Fibroblast of pulmonary artery (primary cell): ENCODE data around the gene GTSE1.

Experiments
- DNase-seq: peaks from one replicate; pipeline ENCODE4 v3.0.0-alpha.2; 2010; ENCODE audit warnings: low read depth
- H3K4me3 ChIP-seq: replicated peaks from 2 replicates; pipeline ENCODE4 v1.5.1; 2011; ENCODE audit warnings: low read depth, mild to moderate bottlenecking, control low read depth, low read length, moderate library complexity
- CTCF ChIP-seq: IDR thresholded peaks from 2 replicates; pipeline ENCODE4 v1.5.1; 2011; ENCODE audit warnings: mild to moderate bottlenecking, control low read depth, low read length, inconsistent platforms; ENCODE audit errors: missing control alignments

The GTSE1 gene

DNA sequence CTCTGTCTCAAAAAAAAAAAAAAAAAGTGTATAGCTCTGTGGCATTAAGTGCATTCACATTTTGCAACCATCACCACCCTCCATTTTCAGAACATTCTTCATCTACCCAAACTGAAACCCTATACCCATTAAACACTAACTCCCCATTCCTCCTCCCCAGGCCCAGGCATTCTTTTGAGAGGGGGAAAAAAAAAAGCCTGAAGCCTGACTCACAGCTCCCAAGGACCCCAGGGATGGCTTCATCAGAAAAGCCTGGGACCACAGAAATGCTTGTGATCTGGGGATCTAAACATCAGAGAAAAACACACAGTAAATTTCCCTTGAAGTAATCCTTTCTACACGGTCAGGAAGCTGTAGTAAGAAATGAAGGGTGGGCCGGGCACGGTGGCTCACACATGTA, 10.7 kb upstream of the GTSE1 start:
- no peak for DNase-seq
- no peak for TF ChIP-seq CTCF
- no peak overlapping the region for H3K4me3 ChIP-seq

- no peak overlapping the region for H3K4me3 ChIP-seq
- TF ChIP-seq CTCF = no peak
- no peak for DNase-seq
Measured at GRCh38 chr22:46286941-46287872, 9.5 kb upstream of the GTSE1 start.

DNA sequence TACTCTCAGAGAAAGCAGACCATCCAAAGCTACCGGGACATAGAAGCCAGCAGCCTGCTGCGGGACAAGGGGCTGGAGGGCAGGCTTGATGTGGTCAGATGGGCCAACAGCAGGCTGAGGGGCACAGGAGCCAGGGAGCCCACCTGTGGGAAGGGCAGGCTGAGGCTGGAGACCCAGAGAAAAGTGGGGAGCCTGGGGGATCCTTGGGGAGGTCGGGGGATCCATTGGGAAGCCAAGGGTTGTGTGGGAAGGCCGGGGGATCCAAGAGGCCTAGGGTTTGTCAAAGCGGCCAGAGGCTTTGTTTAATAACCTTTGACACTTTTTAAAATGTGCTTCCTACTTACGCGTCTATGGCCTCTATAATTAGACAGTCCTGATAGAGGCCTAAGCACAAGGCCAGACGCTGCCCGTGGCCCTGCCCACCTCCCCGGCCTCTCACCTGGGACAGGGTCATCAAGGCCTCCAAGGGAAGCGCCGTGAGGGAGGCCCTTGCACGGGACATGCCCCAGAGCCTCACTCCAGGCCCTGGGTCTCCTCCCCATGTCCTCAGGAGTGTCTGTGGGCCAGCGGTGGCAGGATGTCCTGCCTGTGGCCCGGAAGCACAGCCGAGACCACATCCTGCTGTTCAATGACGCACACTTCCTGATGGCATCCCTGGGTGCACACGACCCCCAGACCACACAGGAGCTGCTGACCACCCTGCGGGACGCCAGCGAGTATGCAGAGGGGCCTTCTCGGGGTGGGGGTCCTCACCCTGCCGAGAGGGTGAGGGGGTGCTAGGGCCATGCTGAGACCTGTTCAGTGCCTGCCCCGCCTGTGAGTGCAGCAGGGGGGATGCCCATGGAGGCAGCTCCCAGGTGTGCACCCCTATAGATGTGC, 8.6 kb upstream of the GTSE1 start:
- H3K4me3 ChIP-seq = no peak overlapping the region
- no peak for TF ChIP-seq CTCF
- no peak for DNase-seq

DNA sequence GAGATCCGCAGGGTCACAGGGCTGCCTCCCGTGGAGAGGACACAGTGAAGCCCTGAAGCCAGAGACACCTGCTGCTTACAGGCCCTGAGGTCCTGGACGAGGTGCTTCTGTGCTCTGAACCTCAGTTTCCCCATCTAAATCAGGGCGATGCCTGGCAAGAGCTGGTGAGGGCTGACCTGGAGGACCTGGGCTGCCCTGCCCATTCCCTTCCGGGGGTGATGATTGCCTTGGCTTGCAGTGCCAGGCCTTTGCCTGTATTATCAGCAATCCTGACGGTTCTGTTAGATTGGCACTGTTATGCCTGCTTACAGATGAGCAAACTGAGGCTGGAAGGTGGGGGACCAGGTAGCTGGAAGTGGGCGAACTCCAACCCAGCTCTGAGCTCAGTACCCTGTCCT, 7.8 kb upstream of the GTSE1 start:
- no peak for TF ChIP-seq CTCF
- DNase-seq = no peak
- no peak overlapping the region for H3K4me3 ChIP-seq

DNA sequence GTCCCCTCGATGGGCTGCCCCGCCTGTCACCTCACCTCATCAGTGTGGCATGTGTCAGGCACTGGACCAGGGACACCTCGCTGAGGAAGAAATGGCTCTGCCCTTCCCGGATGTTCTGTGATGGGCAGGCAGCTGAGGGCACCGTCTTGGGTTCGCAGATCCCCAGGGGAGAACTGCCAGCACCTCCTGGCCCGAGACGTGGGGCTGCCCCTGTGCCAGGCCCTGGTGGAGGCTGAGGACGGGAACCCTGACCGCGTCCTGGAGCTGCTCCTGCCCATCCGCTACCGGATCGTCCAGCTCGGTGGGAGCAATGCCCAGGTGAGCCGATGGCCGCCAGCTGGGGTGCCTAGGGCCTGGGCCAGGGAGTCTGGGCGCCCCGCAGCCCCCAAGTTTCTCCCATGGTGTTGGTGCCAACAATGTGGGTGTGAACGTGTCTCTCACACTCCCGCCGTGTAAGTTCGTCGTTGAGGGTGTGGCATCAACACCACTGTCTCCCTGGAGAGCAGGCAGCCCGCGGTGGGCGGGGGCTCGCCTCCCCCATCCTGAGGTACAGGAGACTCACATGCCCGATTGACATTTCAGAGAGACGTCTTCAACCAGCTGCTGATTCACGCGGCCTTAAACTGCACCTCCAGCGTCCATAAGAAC, 7.3 kb upstream of the GTSE1 start:
- no peak overlapping the region for H3K4me3 ChIP-seq
- no peak for TF ChIP-seq CTCF
- no peak for DNase-seq

- no peak for DNase-seq
- no peak overlapping the region for H3K4me3 ChIP-seq
- no peak for TF ChIP-seq CTCF
Measured at GRCh38 chr22:46290121-46290842, 6.4 kb upstream of the GTSE1 start.
